Breast epithelium (tissue), 3 donors: ENCODE data around the gene CDK6.

ENCODE experiments used
- POLR2A ChIP-seq: fragments of 450-650 bp; IDR thresholded peaks from one replicate; pipeline ENCODE4 v1.6.1; 2016; ENCODE audit warnings: antibody characterized with exemption, mild to moderate bottlenecking, moderate library complexity
- TF ChIP-seq, protein P1 (sequence below), 3 donors: fragments of 450-650 bp; IDR thresholded peaks; one replicate each; pipeline ENCODE4 v1.5.1; 2016 to 2017; ENCODE audit warnings: antibody characterized with exemption in 3 of 3, mild to moderate bottlenecking in 3 of 3, moderate library complexity in 3 of 3

DNA sequence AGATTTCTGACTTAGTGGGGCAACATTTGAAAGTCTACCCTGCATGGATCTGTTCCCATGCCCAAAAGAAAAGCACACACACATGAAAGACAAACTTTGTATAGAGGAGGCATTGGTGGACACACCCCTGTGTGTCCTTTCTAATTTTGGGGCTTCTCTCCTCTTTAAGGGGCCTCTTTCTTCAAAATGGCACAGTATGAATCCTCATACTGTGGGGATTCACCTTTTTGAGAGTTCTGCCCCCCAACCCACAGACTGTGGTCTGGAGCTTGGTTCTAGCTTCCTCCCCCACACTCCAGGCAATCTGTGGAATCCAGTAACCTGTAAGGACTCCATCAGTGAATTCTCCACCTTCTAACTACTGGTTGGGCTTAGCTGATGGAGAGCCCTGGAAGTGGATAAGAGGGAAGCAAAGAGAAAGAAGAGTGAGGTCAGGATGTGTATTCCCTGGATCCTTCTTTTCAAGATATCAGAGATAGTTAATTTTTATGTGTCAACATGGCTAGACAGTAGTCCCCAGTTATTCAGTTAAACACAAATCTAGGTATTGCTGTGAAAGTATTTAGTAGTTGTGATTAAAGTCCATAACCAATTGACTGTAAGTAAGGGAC lies 32.4 kb upstream of the CDK6 start:
- TF ChIP-seq, protein P1, sequence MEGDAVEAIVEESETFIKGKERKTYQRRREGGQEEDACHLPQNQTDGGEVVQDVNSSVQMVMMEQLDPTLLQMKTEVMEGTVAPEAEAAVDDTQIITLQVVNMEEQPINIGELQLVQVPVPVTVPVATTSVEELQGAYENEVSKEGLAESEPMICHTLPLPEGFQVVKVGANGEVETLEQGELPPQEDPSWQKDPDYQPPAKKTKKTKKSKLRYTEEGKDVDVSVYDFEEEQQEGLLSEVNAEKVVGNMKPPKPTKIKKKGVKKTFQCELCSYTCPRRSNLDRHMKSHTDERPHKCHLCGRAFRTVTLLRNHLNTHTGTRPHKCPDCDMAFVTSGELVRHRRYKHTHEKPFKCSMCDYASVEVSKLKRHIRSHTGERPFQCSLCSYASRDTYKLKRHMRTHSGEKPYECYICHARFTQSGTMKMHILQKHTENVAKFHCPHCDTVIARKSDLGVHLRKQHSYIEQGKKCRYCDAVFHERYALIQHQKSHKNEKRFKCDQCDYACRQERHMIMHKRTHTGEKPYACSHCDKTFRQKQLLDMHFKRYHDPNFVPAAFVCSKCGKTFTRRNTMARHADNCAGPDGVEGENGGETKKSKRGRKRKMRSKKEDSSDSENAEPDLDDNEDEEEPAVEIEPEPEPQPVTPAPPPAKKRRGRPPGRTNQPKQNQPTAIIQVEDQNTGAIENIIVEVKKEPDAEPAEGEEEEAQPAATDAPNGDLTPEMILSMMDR (IDR thresholded peaks at IDR 0.05) = no peak
- no peak for TF ChIP-seq POLR2A
